Superior temporal gyrus (tissue), 1 donor: ENCODE data around the gene DPY19L3.
A peak's percentile ranks its signal among the peaks of the same experiment; 100 is the strongest.
"Not testable (repeated sequence)": the region's sequence is repeated elsewhere in the genome, so short reads cannot be mapped to it uniquely, and the experiment has no call there.

Experiments used
- DNase-seq: peaks from one replicate; pipeline ENCODE4 v3.0.0-alpha.2; 2016; ENCODE audit errors: extremely low spot score

DPY19L3 gene

DNA sequence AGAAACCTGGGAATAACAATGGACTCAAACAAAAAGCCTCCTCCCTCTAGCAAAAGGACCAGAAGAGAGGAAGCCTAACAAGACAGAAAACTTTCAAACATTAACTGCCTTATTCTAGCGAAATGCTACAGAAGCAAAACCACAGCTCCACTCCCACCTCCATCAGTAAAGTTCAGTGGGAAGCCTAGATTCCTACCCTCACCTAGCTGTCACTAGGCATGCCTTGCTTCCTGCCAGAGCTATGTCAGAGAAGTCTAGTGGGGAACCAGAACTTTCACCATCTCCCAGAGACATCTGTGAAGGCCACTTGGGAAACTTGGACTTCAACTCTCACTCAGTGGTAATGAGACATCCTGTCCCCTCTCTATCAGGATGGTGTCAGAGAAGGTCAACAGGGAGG, 37.1 kb downstream of the DPY19L3 start:
- DNase-seq = no peak

DNA sequence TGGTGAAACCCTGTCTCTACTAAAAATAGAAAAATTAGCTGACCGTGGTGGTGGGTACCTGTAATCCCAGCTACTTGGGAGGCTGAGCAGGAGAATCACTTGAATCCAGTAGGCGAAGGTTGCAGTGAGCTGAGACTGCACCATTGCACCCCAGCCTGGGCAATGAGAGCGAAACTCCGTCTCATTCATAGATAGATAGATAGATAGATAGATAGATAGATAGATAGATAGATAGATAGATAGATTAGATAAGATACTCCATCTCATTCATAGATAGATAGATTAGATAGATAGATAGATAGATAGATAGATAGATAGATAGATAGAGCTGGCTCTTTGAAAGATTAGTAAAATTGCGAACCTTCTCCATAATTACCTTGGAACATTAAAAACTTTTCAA, 42.0 kb downstream of the DPY19L3 start:
- DNase-seq = not testable (repeated sequence)

DNA sequence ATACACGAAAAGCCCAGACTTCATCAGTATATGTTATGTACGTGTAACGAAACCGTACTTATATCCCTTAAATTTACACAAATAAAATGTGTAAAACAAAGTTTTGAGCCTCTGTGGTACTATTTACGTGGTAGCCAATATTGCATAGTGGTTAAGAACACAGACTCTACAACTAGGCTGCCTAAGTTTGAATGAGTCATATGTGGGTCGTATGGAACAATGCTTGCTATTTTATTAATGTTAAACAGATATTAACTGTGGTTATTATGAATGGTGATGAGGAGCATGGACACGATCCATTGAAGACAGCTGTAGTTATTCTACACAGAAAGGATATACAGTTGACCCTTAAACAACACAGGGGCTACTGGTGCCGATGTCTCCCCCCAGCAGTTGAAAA, 42.5 kb downstream of the DPY19L3 start:
- no peak for DNase-seq

DNA sequence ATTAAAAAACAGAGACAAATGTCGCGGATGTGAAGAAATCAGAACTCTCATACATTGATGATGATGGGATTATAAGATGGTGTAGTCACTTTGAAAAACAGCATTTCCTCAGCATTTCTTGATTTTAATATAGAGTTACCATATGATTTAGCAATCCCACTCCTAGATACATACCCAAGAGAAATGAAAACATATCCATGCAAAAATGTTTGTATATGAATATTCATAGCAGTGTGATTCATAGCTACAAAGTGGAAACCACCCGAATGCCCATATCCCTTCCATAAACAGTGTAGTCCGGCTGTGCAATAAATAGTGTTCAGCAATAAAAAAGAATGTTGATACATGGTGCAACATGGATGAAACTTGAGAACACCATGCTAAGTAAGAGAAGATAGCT, 44.6 kb downstream of the DPY19L3 start:
- no peak for DNase-seq

DNA sequence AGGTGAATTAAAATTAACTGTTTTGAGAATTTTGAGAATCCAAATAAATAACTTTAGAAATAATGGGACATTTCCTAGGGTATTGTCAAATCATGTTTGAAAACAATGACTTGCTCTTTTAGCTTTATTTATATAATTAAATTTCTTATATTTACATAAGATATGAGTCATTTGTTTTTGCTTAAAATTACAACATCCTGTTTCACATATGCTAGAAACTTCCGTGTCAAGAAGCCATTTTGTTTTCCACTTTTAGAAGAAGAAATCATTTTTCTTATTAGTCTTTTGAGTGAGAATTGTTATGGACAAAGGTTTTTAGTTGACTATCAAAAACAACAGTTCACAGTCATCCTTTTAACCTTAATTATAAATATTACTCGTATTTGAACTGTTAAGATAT, 48.2 kb downstream of the DPY19L3 start:
- DNase-seq = no peak

- DNase-seq = no peak
Measured at GRCh38 chr19:32456406-32456805, 50.8 kb downstream of the DPY19L3 start.

DNA sequence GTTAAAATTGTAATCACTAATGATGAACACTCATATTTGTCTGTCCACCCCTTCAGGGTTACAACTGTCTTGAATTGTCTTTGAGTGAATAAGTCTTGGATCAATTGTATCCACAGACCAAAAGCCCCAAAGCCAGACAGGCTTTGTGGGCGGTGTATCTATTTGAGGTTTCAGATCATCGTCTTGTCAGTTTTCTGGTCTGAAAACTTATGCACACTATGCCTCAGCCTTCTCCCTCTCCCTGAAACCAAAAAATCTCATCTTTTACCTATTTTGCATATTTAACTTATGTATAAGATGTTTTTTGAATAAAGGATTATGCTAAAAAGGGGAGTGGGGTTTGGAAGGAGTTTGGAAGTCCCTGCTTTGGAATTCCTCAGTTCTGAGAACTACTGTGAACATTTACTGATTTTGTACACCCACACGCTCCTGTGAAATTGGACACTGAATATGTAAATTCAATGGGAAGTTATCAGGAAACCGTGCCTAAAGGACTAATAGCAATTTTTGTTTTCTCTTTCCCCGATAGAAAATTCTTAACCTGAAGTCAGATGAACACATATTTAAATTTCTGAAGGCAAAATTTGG, 52.1 kb downstream of the DPY19L3 start:
- DNase-seq = no peak

- no peak for DNase-seq
Measured at GRCh38 chr19:32458500-32459123, 53.0 kb downstream of the DPY19L3 start.

DNA sequence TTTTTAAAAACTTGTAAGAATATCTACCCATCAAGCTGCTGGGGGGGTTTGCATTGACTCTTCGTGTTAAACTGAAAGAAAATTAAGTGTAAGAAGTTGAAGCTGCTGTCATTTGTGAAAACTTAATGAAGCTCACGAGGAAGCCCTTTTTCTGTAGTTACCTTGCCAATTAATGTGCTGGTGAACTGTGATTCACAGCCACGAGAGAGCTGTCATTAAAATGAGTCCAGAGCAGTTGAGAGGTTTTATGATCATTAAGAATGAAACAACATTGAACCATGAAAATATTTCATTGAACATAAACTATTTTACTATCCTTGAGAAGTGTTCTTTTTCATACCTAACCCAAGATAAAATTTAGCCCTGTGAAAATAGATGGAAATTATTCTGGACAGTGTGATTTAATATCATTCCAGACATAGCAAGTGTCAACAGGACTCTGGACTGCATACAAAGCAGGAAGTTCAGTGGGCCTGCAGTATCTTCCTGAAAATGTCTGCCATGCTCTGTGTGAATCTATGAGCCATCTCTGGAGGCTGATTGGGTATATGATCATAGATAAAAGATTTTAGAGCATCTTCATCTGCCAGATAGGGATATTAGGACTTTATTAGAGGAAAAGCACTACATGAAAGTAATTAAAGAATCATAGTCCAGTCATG, 53.8 kb downstream of the DPY19L3 start:
- no peak for DNase-seq

- no peak for DNase-seq
Measured at GRCh38 chr19:32460476-32460875, 54.9 kb downstream of the DPY19L3 start.

- peak; percentile 43 for DNase-seq
Measured at GRCh38 chr19:32464279-32464678, 58.7 kb downstream of the DPY19L3 start.

DNA sequence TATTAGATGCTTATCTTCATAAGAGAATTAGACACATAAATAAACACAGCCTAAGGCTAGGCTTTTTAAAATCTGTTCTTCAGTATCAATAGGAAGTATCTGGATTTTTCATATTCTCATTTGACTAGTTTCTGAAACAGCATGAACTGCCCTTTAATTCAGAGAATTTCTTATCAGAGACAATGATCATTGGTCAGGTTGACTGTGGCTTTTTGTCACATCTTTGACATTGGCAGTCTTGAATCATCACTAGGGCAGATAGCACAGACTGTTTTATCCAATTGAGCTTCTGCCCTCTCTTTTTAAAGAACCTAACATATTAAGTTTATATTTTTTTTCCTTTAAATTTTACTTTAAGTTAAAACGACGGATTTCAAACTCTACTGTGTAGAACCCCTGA, 59.6 kb downstream of the DPY19L3 start:
- DNase-seq = no peak

GRCh38 chr19:32469795-32470194, 64.2 kb downstream of the DPY19L3 start:
- DNase-seq = no peak

GRCh38 chr19:32471095-32471494, 65.5 kb downstream of the DPY19L3 start:
- no peak for DNase-seq

GRCh38 chr19:32471811-32472210, 66.2 kb downstream of the DPY19L3 start:
- DNase-seq = no peak

DNA sequence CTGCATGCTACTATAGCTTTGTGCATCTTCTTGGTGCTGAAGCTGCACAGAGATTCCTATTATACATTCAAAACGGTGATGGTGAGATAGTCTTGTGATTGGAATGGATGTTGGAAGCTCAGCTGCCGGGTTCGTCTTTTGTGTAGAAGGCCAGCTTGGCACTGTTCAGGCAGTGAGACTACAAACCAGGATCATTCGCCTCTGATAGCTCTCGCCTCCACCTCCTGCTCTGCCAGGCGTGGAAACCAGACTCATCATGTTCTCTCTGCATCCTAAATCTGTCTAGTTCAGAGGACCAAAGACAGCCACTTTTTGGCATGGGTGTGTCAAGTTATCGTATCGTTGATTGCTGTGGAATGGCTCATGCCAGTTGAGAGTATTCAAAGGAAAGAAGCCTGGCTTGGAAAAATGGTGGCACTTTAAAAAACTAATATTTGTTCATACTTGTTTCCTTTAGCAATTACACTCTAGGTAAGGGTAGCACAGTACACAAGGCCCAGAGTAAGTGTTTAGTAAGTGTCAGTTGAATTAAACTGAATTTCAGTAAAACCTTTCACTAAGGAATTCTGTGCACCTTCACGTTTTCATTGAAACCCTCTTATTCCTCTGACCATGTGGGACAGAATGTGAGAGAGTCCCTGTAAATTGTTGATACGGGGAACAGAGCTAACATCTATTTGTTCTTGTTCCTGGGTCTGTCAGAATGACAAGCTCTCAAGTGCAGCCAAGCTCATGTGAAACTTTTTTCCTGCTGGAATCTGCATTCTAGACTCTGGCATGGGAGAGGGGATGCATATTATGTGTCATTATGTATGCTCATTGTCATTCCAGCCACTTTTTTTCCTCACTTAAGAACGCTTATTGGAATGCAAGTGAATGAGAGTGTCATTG, 69.8 kb downstream of the DPY19L3 start:
- DNase-seq = no peak

DNA sequence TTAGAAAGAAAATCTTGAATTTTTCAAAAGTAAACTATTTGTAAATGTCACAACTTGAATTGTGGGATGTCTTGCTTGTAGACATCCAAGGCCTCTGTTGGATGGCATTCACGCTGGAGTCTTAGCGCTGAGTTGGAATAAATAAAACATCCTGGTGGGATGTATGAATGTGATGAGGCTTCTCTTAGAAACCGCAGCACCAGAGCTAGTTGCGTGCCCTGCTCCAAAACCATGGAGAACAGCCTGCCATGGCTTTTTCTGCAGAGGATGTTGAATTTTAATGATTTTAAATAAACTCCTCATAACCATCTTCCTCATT, 70.4 kb downstream of the DPY19L3 start:
- no peak for DNase-seq

GRCh38 chr19:32480321-32480720, 74.8 kb downstream of the DPY19L3 start:
- DNase-seq = no peak

DNA sequence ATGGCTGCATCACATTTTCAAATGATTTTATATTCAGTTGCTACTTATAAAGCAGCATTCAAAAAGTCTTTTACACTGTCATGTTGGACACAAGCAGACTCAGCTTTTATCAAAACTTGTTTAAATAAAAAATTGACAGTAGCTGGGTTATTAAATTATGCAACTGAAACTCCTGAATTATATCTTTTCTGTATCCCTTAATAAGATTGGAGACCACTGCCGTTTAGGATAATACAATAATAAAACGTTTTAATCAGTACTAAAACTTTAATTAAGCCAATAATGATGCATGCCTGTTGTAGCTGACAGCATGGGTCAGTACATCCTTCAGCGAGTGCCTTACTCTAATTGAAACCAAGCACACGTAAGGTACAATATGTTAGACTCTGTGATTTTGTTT, 78.0 kb downstream of the DPY19L3 start:
- DNase-seq = no peak

GRCh38 chr19:32489971-32490370, 84.4 kb downstream of the DPY19L3 start:
- DNase-seq = no peak

GRCh38 chr19:32497391-32497790, 91.8 kb downstream of the DPY19L3 start:
- no peak for DNase-seq

DNA sequence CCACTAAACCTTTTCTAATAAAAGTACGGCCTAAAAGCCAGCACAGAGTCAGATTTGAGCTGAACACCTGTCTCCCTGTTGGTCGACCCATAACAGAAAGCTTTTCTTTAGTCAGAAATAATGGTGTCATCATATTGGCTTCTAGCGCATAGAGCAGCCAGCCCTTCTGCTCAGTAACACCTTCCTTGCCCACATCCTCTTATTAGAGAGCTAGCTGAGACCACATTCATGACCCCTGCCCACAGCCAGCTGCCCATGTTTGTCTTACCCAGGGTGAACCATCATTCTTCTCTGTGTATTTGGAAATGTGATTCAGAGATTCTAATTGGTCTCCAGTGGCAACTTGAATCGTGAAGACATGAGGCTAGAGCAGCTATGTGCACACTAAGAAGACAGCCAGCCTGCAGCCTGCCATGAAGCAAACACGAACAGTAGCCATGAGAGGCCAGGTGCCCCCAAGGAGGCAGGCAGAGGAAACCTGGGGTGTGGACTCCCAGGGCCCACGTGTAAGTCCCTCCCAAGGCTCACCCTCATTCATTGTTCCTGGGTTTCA, 93.2 kb downstream of the DPY19L3 start:
- no peak for DNase-seq
